GM21515 (cell line): ENCODE data around the gene NPPC.

Experiments
- ATAC-seq: cut with Tn5 transposase; IDR thresholded peaks from one replicate; pipeline ENCODE4 v1.9.1; 2021; ENCODE audit not compliant: unreplicated experiment

NPPC gene

GRCh38 chr2:231935815-231936214, 9.6 kb upstream of the NPPC start:
- no peak for ATAC-seq

- ATAC-seq, result no peak
Observed at GRCh38 chr2:231935207-231935524, 9.0 kb upstream of the NPPC start.

- no peak for ATAC-seq
Observed at GRCh38 chr2:231934441-231935206, 8.4 kb upstream of the NPPC start.

- ATAC-seq, result no peak
Observed at GRCh38 chr2:231933916-231934401, 7.8 kb upstream of the NPPC start.

GRCh38 chr2:231932985-231933915, 7.1 kb upstream of the NPPC start:
- ATAC-seq, result no peak

GRCh38 chr2:231932711-231932970, 6.4 kb upstream of the NPPC start:
- no peak for ATAC-seq

- no peak for ATAC-seq
Observed at GRCh38 chr2:231931481-231931915, 5.3 kb upstream of the NPPC start.

GRCh38 chr2:231930593-231931281, 4.5 kb upstream of the NPPC start:
- no peak for ATAC-seq

GRCh38 chr2:231929961-231930592, 3.9 kb upstream of the NPPC start:
- no peak for ATAC-seq

- no peak for ATAC-seq
Observed at GRCh38 chr2:231928901-231929725, 2.9 kb upstream of the NPPC start.

GRCh38 chr2:231928481-231928880, 2.3 kb upstream of the NPPC start:
- no peak for ATAC-seq

- no peak for ATAC-seq
Observed at GRCh38 chr2:231927566-231927890, 1.3 kb upstream of the NPPC start.

- no peak for ATAC-seq
Observed at GRCh38 chr2:231926761-231927565, 767 bp upstream of the NPPC start.

GRCh38 chr2:231925303-231926179, 655 bp downstream of the NPPC start:
- ATAC-seq, result no peak

GRCh38 chr2:231924889-231925275, 1.3 kb downstream of the NPPC start:
- no peak for ATAC-seq

- ATAC-seq, result no peak
Observed at GRCh38 chr2:231923951-231924888, 2.0 kb downstream of the NPPC start.

- no peak for ATAC-seq
Observed at GRCh38 chr2:231923010-231923344, 3.2 kb downstream of the NPPC start.
